A549 (cell line): ENCODE measurements around the gene PTPRD.

Experiments
- ESRRA ChIP-seq: fragments of 150-350 bp; IDR thresholded peaks from 2 replicates; pipeline ENCODE4 v1.6.1; 2014; ENCODE audit warnings: mild to moderate bottlenecking, low read length, borderline replicate concordance
- TF ChIP-seq, protein P1 (sequence below): fragments of >200 bp; sonication (Bioruptor Twin); formaldehyde crosslinking; IDR thresholded peaks from 3 replicates; pipeline ENCODE4 v1.5.1; 2016

DNA sequence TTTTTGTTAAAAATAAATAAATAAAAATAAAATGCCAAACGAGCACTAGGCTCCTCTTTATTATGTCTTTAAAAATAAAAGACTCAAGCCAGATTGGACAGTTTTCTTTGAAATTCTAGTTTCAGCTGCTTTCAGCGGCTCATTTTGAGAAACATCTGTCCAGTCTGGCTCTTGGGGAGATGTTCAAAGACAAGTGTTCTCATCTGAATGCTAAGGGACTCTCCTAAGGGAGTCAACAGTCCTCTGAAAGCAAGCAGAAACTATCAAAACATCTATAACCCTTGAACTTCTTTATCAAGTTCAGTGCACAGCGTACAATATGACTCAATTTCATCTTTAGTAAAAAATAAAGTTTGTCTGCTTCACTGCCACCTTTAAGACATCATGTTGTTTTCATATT is 1927.0 kb downstream of the PTPRD start:
- TF ChIP-seq ESRRA: no peak
- TF ChIP-seq, protein P1, sequence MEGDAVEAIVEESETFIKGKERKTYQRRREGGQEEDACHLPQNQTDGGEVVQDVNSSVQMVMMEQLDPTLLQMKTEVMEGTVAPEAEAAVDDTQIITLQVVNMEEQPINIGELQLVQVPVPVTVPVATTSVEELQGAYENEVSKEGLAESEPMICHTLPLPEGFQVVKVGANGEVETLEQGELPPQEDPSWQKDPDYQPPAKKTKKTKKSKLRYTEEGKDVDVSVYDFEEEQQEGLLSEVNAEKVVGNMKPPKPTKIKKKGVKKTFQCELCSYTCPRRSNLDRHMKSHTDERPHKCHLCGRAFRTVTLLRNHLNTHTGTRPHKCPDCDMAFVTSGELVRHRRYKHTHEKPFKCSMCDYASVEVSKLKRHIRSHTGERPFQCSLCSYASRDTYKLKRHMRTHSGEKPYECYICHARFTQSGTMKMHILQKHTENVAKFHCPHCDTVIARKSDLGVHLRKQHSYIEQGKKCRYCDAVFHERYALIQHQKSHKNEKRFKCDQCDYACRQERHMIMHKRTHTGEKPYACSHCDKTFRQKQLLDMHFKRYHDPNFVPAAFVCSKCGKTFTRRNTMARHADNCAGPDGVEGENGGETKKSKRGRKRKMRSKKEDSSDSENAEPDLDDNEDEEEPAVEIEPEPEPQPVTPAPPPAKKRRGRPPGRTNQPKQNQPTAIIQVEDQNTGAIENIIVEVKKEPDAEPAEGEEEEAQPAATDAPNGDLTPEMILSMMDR: no peak
